ENCODE measurements around the gene COX4I1. TPM values are rescaled to one million over a fixed set of nuclear protein-coding genes. Genes with fewer than 3 reads are reported as not detected.
A peak's percentile ranks its signal among the peaks of the same experiment; 100 is the strongest.

COX4I1 gene
- total and polyA plus RNA-seq, 10 of the 15 experiments (the other 5 are each of a cell fraction or from before 2014, with no cell fraction given) = 480 to 1,889 (median 872) TPM

DNA sequence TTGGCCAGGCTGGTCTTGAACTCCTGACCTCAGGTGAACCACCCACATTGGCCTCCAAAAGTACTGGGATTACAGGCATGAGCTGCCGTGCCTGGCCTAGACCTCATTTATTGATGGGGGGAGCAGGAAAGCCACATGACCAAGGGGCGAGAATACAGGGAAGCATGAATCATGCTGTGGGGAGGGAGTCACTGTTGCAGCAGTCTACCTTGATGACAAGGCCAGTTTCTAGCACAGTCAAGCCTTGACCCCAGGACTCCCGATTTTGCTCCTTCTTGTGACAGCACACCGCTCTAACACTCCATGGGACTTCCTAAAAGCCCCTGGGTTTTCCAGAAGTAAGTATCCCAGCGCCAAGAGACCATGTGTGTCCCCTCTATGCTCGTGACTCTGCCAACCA, 56.6 kb downstream of the COX4I1 start:
- Histone ChIP-seq H3K4me3 (no peak overlapping the region), H3K4me2 (ENCODE audit: control insufficient read depth, insufficient read depth) (0 out of 2 replicates have a peak overlapping the region, but pooled peaks have one; percentile 54), H3K27ac (ENCODE audit: control insufficient read depth, insufficient read depth) (no peak overlapping the region), H2AFZ (ENCODE audit: control insufficient read depth, low read depth, low read length) (no peak overlapping the region), H3K9me3 (replicated peaks; ENCODE audit: control insufficient read depth, insufficient read depth, low read length) (peaks cover 3% of the 10 kb centered on the region), H3K36me3 (ENCODE audit: control insufficient read depth in 2 of 2, insufficient read depth in 2 of 2, low read length in 1 of 2) (no peaks in the 10 kb centered on the region), H3K9ac (ENCODE audit: control insufficient read depth, insufficient read depth, low read length) (no peak overlapping the region), H4K20me1 (ENCODE audit: control insufficient read depth, insufficient read depth) (no peaks in the 10 kb centered on the region), H3K27me3 (replicated peaks in 1 of 2; ENCODE audit: control insufficient read depth in 2 of 2, insufficient read depth in 2 of 2, low read length in 1 of 2) (no peaks in the 10 kb centered on the region), H3K4me1 (ENCODE audit: control insufficient read depth, insufficient read depth, low read length) (peaks cover 44% of the 10 kb centered on the region), H3K79me2 (ENCODE audit: control insufficient read depth, insufficient read depth, low read length) (no peaks in the 10 kb centered on the region)
- no peak for ATAC-seq
- RAD21 ChIA-PET (ENCODE audit: unreplicated experiment) = no interaction called here
- SMC1A ChIA-PET (ENCODE audit: uncharacterized antibody, unreplicated experiment) = interaction anchor here (1.7 to 2.4 kb wide), 2 partner anchors 37 to 130 kb away, joined by 4 to 7 read pairs; no protein-coding TSS in a partner anchor
- no peak for FAIRE-seq
- CTCF ChIA-PET = interaction anchor here (0.8 to 1.4 kb wide), 2 partner anchors 35 to 36 kb away, joined by 3 to 5 read pairs; no protein-coding TSS in a partner anchor
- DNase-seq (ENCODE audit: low read depth, low spot score) = no peak
- 39% methylated on average over 6 of the region's 6 CpGs for whole genome bisulfite sequencing (ENCODE audit: insufficient coverage, insufficient replicate concordance, low lambda C conversion rate, missing lambda C conversion rate)
- POLR2A ChIA-PET = no interaction called here
- in situ Hi-C loops (cut with MboI) (no loop called here), intact Hi-C loops (cut with micrococcal nuclease; ENCODE audit: unreplicated experiment) (no loop called here)
- no TSS peak for BruUV-seq (replicated peaks)
- TF ChIP-seq, protein P1, sequence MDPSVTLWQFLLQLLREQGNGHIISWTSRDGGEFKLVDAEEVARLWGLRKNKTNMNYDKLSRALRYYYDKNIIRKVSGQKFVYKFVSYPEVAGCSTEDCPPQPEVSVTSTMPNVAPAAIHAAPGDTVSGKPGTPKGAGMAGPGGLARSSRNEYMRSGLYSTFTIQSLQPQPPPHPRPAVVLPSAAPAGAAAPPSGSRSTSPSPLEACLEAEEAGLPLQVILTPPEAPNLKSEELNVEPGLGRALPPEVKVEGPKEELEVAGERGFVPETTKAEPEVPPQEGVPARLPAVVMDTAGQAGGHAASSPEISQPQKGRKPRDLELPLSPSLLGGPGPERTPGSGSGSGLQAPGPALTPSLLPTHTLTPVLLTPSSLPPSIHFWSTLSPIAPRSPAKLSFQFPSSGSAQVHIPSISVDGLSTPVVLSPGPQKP (IDR thresholded peaks at IDR 0.05; ENCODE audit: low read depth, low read length) = no peak
- TF ChIP-seq SMAD5 (IDR thresholded peaks at IDR 0.05; ENCODE audit: low read depth) = no peak

GRCh38 chr16:85856585-85856984, 57.1 kb downstream of the COX4I1 start:
- Histone ChIP-seq H2AFZ (ENCODE audit: control insufficient read depth, low read depth, low read length) (no peak overlapping the region; the same call in 1 of the 2 replicates), H3K27me3 (replicated peaks in 1 of 2; ENCODE audit: control insufficient read depth in 2 of 2, insufficient read depth in 2 of 2, low read length in 1 of 2) (no peaks in the 10 kb centered on the region), H3K27ac (ENCODE audit: control insufficient read depth, insufficient read depth) (no peak overlapping the region), H3K9ac (ENCODE audit: control insufficient read depth, insufficient read depth, low read length) (no peak overlapping the region), H3K79me2 (ENCODE audit: control insufficient read depth, insufficient read depth, low read length) (no peaks in the 10 kb centered on the region), H3K4me3 (no peak overlapping the region), H3K4me1 (ENCODE audit: control insufficient read depth, insufficient read depth, low read length) (peaks cover 42% of the 10 kb centered on the region), H4K20me1 (ENCODE audit: control insufficient read depth, insufficient read depth) (no peaks in the 10 kb centered on the region), H3K9me3 (replicated peaks; ENCODE audit: control insufficient read depth, insufficient read depth, low read length) (peaks cover 3% of the 10 kb centered on the region), H3K36me3 (ENCODE audit: control insufficient read depth in 2 of 2, insufficient read depth in 2 of 2, low read length in 1 of 2) (no peaks in the 10 kb centered on the region), H3K4me2 (ENCODE audit: control insufficient read depth, insufficient read depth) (peak overlapping the region; percentile 54)
- POLR2A ChIA-PET = no interaction called here
- ATAC-seq (peak; percentile 34), FAIRE-seq (peak; percentile 27), DNase-seq (ENCODE audit: low read depth, low spot score) (no peak)
- BruUV-seq (replicated peaks) = no TSS peak
- SMC1A ChIA-PET (ENCODE audit: uncharacterized antibody, unreplicated experiment) = no interaction called here
- in situ Hi-C loops (cut with MboI) = no loop called here
- intact Hi-C loops (cut with micrococcal nuclease; ENCODE audit: unreplicated experiment) = no loop called here
- WGBS (ENCODE audit: insufficient coverage, insufficient replicate concordance, low lambda C conversion rate, missing lambda C conversion rate) = 0% methylated on average over 5 of the region's 5 CpGs
- CTCF ChIA-PET = no interaction called here
- TF ChIP-seq NR2F1 (conservative IDR thresholded peaks at IDR 0.05) (peak; percentile 59), BCLAF1 (IDR thresholded peaks at IDR 0.05) (no peak), TCF12 (IDR thresholded peaks at IDR 0.05; ENCODE audit: low read depth, low read length) (0 out of 2 replicates have a peak, but pooled peaks have one; percentile 54), BHLHE40 (IDR thresholded peaks at IDR 0.05; ENCODE audit: borderline replicate concordance in 1 of 2, low read depth in 2 of 2, low read length in 1 of 2) (peak in 1 of 2 experiments; percentile 18; a peak in 1 of 4 replicates), CBFB (IDR thresholded peaks at IDR 0.05; ENCODE audit: low read depth) (peak; percentile 77), RUNX3 (IDR thresholded peaks at IDR 0.05; ENCODE audit: low read length) (peak; percentile 89), CHD4 (IDR thresholded peaks at IDR 0.05) (no peak), STAT3 (IDR thresholded peaks at IDR 0.05; ENCODE audit: low read depth, low read length) (no peak), CREM (IDR thresholded peaks at IDR 0.05; ENCODE audit: low read depth) (peak; percentile 6; the same call in 1 of the 2 replicates), FOXK2 (IDR thresholded peaks at IDR 0.05) (no peak), IKZF2 (IDR thresholded peaks at IDR 0.05) (no peak)
- RAD21 ChIA-PET (ENCODE audit: unreplicated experiment) = no interaction called here

Measured in GM12878 (cell line).